Naive thymus-derived CD8-positive, alpha-beta T cell (primary cell): ENCODE results near the gene LRRC75B. TPM values are rescaled to one million over a fixed set of nuclear protein-coding genes. Genes with fewer than 3 reads are reported as not detected.
"Not testable (repeated sequence)": the region's sequence is repeated elsewhere in the genome, so short reads cannot be mapped to it uniquely, and the experiment has no call there.

Experiments used
- ATAC-seq, 2 donors: fragments of 150-1000 bp; cut with Tn5 transposase in 1 of 2; sonication (Bioruptor Pico), chemical (Tn5 transposase) in 1 of 2; 1 replicate in 1 of 2; 2 replicates in 1 of 2; pipeline ENCODE4 v1.10.0; 2021; ENCODE audit warnings: mild to moderate bottlenecking in 2 of 2, moderate library complexity in 2 of 2
- POLR2A ChIA-PET: fragments of 350-600 bp; sonication (Branson Sonifier 250); formaldehyde crosslinking; loops from one replicate; lab custom pipeline; 2021; ENCODE audit warnings: antibody characterized with exemption; lab: Charles Lee
- DNase-seq, 10 donors: peaks; one replicate each; pipeline versions ENCODE4 v3.0.0 to v3.0.0-alpha.2; 2020 to 2022
- H3K27ac Mint-ChIP-seq, 10 donors: one replicate each; pipeline ENCODE4 v1.8.0; 2020 to 2022; ENCODE audit warnings: mild to moderate bottlenecking in 10 of 10, mixed read lengths in 10 of 10, moderate library complexity in 4 of 10, inconsistent platforms in 1 of 10
- H3K27me3 Mint-ChIP-seq, 5 donors: one replicate each; pipeline ENCODE4 v1.8.0; 2021 to 2022; ENCODE audit warnings: mixed read lengths in 5 of 5
- H3K36me3 Mint-ChIP-seq, 3 donors: one replicate each; pipeline ENCODE4 v1.8.0; 2020 to 2022; ENCODE audit warnings: mixed read lengths in 3 of 3, mild to moderate bottlenecking in 2 of 3, inconsistent platforms in 1 of 3
- H3K4me1 Mint-ChIP-seq, 4 donors: one replicate each; pipeline ENCODE4 v1.8.0; 2021 to 2022; ENCODE audit warnings: mixed read lengths in 4 of 4
- H3K4me3 Mint-ChIP-seq, 10 donors: one replicate each; pipeline ENCODE4 v1.8.0; 2020 to 2022; ENCODE audit warnings: mild to moderate bottlenecking in 10 of 10, mixed read lengths in 10 of 10, moderate library complexity in 6 of 10, inconsistent platforms in 1 of 10
- H3K9me3 Mint-ChIP-seq, 9 donors: one replicate each; pipeline ENCODE4 v1.8.0; 2020 to 2022; ENCODE audit warnings: mixed read lengths in 9 of 9, mild to moderate bottlenecking in 3 of 9, inconsistent platforms in 1 of 9, moderate library complexity in 1 of 9
- polyA plus RNA-seq, 3 donors: library from polyadenylated mRNA; unstranded; fragments of 300-500 nt; fragmentation: Illumina TruSeq; gene quantifications; one replicate each; pipeline ENCODE4 v1.2.3, GENCODE V29; 2021
- total RNA-seq, 8 experiments: library from RNA in 2 of 8; stranded (reverse) in 2 of 8; gene quantifications; one replicate each; pipeline ENCODE4 v1.2.3 and lab custom pipeline; 2021 to 2026

LRRC75B gene, protein sequence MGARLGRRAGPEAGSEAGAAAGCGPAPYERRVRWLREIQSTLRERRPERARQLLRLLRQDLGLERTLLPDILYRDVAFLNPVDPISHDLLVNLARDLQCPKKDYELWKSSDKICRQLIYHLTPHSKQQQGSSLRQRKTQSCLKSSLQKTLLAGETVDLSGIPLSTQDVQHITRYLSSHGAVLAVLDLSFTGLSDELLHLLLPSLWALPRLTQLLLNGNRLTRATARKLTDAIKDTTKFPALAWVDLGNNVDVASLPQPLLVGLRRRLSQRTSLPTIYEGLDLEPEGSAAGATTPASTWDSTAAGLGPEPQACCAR
- not detected for total RNA-seq
- polyA plus RNA-seq = under 1 TPM in 2 of 3 donors, not detected in 1; 0.15 to 0.16 TPM
- 0 to 0.42 (median 0.06) reads per million in 6 experiments for total RNA-seq (lab: John Stamatoyannopoulos, UW)

DNA sequence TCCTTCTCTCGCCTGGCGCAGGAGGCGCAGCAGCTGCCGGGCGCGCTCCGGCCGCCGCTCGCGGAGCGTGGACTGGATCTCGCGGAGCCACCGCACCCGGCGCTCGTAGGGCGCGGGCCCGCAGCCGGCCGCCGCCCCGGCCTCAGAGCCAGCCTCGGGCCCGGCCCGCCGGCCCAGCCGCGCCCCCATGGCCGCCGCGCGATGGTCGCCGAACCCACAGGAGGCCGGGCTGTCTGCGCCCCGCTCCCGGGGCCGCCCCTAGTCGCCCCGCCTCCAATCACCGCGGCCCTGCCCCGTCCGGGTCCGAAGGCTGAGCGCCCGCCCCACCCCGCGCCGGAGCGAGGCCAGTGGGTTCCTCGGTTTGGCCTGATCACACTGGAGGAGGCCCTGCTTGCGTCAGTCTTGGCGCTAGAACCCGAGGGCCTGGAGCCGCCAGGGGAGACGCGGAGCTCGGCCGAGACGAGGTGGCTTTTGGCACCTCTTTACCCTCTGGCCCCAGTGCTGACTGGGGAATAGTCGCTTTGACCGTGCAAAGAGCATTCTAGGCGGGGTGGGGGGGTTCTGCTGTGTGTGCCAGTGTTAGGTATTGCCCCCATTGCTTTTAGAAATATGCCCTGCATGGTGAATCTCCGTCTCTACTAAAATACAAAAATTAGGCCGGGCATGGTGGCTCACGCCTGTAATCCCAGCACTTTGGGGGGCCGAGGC, at the start of gene LRRC75B:
TSS of gene LRRC75B (minus strand) at position 223 of the 708 bp plus-strand sequence. CDS start at position 189, 34 bp downstream.
- no peaks in the 10 kb centered on the region for H3K36me3 Mint-ChIP-seq
- H3K4me3 Mint-ChIP-seq = peak within 1 kb of the TSS; percentile 66 to 87 (median 80)
- POLR2A ChIA-PET = interaction anchor here (0.8 kb wide), 1 partner anchor 9 kb away, joined by 3 read pairs; no protein-coding TSS in a partner anchor
- peaks cover 0 to 6% (median 5%) of the 10 kb centered on the region in 4 donors for H3K4me1 Mint-ChIP-seq
- peaks cover 0 to 15% (median 2%) of the 10 kb centered on the region in 5 donors for H3K27me3 Mint-ChIP-seq
- H3K27ac Mint-ChIP-seq = no peak within 1 kb of the TSS
- DNase-seq (no peak), ATAC-seq (peak; percentile 18 to 41)
- H3K9me3 Mint-ChIP-seq = no peaks in the 10 kb centered on the region

DNA sequence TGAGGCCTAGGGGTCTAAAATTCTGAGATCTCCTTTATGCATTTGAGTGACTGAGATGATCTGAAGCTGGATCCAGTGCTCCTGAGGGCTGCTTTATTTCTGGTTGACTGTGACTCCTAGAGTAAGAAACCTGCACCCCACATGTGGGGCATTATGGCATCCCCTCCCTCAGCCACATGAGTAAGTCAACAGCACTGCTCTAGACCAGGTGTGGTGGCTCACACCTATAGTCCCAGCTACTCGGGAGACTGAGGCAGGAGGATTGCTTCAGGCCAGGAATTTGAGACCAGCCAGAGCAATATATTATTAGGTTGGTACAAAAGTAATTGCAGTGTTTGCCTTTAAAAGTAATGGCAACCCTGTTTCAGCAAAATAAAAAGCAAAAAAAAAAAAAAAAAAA, 49.4 kb upstream of the LRRC75B start:
- H3K4me3 Mint-ChIP-seq, H3K27ac Mint-ChIP-seq, DNase-seq, ATAC-seq, H3K36me3 Mint-ChIP-seq, H3K4me1 Mint-ChIP-seq, POLR2A ChIA-PET, H3K27me3 Mint-ChIP-seq: not testable (repeated sequence)
- H3K9me3 Mint-ChIP-seq = peaks cover 0 to 16% (median 4%) of the 10 kb centered on the region in 9 donors

DNA sequence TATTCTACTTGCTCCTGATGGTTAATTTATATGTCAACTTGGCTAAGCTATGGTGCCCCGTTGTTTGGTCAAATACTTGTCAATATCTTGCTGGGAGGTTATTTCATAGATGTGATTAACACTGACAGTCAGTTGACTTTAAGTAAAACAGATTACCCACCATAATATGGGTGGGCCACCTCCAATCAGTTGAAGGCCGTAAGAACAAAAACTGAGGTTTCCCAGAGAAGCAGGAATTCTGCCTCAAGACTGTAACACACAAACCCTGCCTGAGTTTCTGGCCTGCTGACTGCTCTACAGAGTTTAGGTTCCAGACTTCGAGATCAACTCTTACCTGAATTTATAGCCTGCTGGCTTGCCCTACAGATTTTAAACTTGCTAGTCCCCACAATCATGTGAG, 43.6 kb upstream of the LRRC75B start:
- peaks cover 0 to 16% (median 4%) of the 10 kb centered on the region in 9 donors for H3K9me3 Mint-ChIP-seq
- DNase-seq, H3K36me3 Mint-ChIP-seq, ATAC-seq, H3K27me3 Mint-ChIP-seq, POLR2A ChIA-PET: not testable (repeated sequence)
- H3K4me1 Mint-ChIP-seq = peaks cover 11 to 25% (median 24%) of the 10 kb centered on the region in 4 donors
- peak overlapping the region in 2 of 10 donors; percentile 6 to 33 for H3K4me3 Mint-ChIP-seq
- H3K27ac Mint-ChIP-seq = peak overlapping the region in 3 of 10 donors; percentile 64 to 79 (median 72)

DNA sequence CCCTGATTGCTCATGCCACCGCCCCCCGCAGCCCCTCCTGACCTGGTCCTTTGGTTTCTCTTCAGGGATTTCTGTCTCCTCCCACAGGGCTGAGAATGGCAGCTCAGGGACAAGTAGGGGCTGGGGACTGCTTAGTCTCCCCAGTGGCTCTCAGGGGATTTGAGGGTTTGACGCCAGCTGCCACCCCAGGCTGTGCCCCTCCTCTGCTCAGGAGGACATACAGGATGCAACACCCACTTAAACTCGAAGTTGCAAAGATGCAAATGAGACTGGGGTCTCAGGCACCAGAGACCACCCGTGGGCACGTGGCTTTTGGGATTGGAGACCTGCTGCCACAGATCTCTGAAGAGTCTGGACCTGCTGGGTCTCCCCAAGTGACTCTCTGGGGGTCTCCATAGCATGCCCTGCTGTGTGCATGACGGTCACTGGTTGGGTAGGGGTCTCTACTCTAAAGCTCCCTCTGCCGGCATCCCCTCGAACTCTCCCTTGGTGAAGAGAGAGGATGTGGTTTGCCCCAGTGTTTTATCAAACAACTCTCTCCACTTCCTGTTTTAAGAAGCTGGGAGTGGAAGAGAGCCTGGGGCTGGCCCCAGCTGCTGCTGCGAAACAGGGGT, 42.0 kb upstream of the LRRC75B start:
- DNase-seq = peak in 3 of 10 donors; percentile 7 to 30 (median 22)
- Mint-ChIP-seq H3K4me1 (peaks cover 11 to 25% (median 24%) of the 10 kb centered on the region in 4 donors), H3K27ac (peak overlapping the region in 4 of 10 donors; percentile 11 to 56 (median 38)), H3K4me3 (peak overlapping the region in 7 of 10 donors; percentile 4 to 53 (median 43))
- H3K36me3 Mint-ChIP-seq, ATAC-seq, H3K9me3 Mint-ChIP-seq, H3K27me3 Mint-ChIP-seq, POLR2A ChIA-PET: not testable (repeated sequence)

DNA sequence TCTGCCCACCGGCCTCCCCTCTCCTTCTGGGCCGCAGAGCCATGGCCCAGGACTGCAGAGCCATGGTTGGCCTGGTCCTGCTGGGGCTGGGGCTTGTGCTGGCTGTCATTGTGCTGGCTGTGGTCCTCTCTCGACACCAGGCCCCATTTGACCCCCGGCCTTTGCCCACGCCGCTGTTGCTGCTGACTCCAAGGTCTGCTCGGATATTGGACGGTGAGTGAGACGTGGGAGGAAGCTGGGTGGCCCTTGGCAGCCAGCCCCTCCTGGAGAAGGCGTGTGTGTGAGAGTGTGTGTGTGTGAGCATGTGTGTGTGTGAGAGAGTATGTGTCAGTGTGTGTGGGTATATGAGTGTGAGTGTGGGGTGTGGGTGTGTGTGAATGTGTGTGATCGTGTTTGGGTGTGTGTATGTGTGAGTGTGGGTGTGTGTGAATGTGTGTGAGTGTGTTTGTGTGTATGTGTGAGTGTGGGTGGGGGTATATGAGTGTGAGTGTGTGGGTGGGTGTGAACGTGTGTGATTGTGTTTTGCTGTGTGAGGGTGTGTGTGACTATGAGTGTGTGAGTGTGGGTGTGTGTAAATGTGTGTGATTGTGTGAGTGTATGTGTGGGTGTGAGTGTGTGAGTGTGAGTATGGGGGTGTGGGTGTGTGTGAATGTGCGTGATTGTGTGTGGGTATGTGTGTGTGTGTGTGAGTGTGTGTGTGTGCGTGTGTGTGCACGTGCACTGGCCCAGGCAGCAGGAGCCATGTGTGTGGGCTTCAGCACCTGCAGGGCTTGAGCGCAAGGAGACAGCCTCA, 40.6 kb upstream of the LRRC75B start:
- DNase-seq, H3K9me3 Mint-ChIP-seq, H3K36me3 Mint-ChIP-seq, POLR2A ChIA-PET, ATAC-seq, H3K27me3 Mint-ChIP-seq: not testable (repeated sequence)
- Mint-ChIP-seq H3K4me3 (peak overlapping the region in 8 of 10 donors; percentile 1 to 67 (median 26)), H3K27ac (peak overlapping the region in 9 of 10 donors; percentile 6 to 93 (median 64)), H3K4me1 (peaks cover 11 to 25% (median 24%) of the 10 kb centered on the region in 4 donors)

DNA sequence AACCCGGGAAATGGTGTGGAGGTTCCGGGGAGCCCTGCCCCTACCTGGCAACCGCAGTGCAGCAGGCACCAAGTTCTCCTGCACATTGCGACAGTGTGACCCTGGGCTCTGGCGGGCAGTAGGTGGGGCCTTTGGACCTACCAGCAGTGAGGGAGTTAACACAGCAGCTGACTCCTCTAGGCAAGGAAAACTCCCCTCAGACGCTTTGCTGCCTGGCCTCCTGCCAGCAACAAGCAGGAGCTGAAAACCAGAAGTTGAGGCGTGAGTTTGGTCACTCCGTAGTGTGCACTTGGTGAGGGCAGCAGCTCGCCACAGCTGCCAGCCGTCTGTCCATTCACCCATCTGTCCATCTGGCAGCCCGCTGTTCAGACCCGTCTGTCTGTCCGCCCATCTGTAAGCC, 39.8 kb upstream of the LRRC75B start:
- H3K36me3 Mint-ChIP-seq, POLR2A ChIA-PET, H3K9me3 Mint-ChIP-seq, DNase-seq, H3K4me3 Mint-ChIP-seq, ATAC-seq, H3K27me3 Mint-ChIP-seq: not testable (repeated sequence)
- Mint-ChIP-seq H3K27ac (peak overlapping the region in 1 of 10 donors; percentile 93), H3K4me1 (peaks cover 11 to 25% (median 24%) of the 10 kb centered on the region in 4 donors)

DNA sequence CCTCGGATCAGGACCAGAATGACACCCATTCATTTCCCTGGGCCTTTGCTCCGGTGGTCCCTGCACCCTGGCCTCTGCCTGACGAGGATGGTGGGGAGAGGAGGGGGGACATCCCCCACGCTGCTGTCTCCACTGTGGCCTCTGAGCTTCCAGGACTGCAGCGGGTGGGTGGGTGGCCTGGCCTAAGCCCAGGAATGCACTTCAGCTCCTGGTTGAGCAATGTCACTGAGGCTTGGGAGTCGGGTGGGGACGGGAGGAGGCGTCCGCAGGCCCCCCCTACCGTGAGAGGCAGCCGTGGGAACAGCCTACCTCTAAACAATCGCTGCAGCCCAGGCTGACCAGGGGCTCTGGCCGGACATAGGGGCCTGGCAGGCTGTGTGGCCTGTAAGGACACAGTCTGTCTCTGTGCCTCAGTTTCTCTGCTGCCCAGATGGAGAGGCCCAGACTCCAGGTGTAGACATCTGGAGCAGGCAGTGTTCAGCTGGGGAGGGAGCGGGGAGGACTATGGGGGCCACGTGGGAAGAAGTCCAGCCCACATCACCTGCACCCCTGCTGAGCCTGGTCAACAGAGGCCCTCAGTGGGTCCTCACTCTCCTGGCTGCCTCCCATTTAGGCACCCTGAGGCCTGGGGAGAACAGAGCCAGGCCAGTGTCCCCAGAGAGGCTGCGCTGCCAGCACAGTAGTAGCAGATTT, 38.7 kb upstream of the LRRC75B start:
- ATAC-seq = not testable (repeated sequence)

DNA sequence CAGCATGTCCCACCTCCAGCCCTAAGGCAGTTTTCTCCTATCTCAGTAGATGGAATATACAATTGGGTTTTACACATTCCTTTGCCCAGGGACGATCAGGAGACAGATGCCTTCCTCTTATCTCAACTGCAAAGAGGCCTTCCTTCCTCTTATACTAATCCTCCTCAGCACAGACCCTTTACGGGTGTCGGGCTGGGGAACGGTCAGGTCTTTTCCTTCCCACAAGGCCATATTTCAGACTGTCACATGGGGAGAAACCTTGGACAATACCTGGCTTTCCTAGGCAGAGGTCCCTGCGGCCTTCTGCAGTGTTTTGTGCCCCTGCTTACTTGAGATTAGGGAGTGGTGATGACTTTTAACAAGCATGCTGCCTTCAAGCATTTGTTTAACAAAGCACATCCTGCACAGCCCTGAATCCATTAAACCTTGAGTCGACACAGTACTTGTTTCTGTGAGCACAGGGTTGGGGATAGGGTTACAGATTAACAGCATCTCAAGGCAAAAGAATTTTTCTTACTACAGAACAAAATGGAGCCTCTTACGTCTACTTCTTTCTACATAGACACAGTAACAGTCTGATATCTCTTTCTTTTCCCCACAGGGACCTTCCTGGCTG, 38.0 kb upstream of the LRRC75B start:
- ATAC-seq, H3K9me3 Mint-ChIP-seq, H3K36me3 Mint-ChIP-seq, DNase-seq, POLR2A ChIA-PET, H3K27me3 Mint-ChIP-seq, H3K4me3 Mint-ChIP-seq: not testable (repeated sequence)
- Mint-ChIP-seq H3K27ac (peak overlapping the region in 3 of 10 donors; percentile 28 to 72 (median 34)), H3K4me1 (peaks cover 13 to 25% (median 19%) of the 10 kb centered on the region in 4 donors)

More for the DNA sequence above, 38.7 kb upstream of the LRRC75B start:
- H3K36me3 Mint-ChIP-seq, H3K27ac Mint-ChIP-seq, H3K9me3 Mint-ChIP-seq, POLR2A ChIA-PET, H3K4me3 Mint-ChIP-seq, DNase-seq, H3K27me3 Mint-ChIP-seq: not testable (repeated sequence)
- peaks cover 13 to 25% (median 23%) of the 10 kb centered on the region in 4 donors for H3K4me1 Mint-ChIP-seq

DNA sequence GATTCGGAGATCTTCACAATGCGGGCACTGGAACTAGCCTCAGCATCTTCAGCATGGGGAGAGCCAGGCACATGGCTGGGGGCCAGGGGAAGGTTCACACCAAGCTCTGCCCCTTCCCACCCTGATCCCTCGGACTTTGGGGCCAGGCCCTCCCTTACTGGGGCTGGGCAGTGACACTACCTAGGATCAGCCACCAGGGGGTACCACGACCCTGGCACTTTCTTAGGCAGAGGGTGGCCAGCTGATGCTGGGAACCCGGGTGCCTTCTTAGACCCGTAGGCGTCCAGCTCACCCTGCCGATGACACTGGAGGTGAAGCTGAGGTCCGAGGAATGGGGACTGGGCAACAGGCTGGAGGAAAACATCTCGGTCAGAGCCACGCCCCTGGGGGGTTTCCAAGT, 36.2 kb upstream of the LRRC75B start:
- POLR2A ChIA-PET = not testable (repeated sequence)

DNA sequence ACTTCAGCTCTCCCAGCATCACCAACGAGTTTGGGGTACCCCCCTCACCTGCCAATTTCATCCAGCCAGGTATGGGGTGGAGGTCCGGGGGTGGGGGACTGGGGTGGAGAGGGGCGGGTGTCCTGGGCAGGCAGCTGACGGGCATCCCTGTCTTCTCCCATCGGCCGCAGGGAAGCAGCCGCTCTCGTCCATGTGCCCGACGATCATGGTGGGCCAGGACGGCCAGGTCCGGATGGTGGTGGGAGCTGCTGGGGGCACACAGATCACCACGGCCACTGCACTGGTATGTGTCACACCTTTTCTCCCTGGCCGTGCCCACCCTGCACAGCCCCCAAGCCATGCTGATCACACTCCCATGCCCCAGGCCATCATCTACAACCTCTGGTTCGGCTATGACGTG, 35.0 kb upstream of the LRRC75B start:
- H3K27me3 Mint-ChIP-seq, H3K4me1 Mint-ChIP-seq, DNase-seq, H3K27ac Mint-ChIP-seq, H3K36me3 Mint-ChIP-seq, POLR2A ChIA-PET, ATAC-seq, H3K9me3 Mint-ChIP-seq, H3K4me3 Mint-ChIP-seq: not testable (repeated sequence)

More for the DNA sequence above, 36.2 kb upstream of the LRRC75B start:
- not testable (repeated sequence) for H3K9me3 Mint-ChIP-seq, H3K27me3 Mint-ChIP-seq, H3K36me3 Mint-ChIP-seq, H3K4me3 Mint-ChIP-seq, ATAC-seq, H3K27ac Mint-ChIP-seq
- H3K4me1 Mint-ChIP-seq = peaks cover 6 to 10% (median 9%) of the 10 kb centered on the region in 4 donors
- peak in 3 of 10 donors; percentile 2 to 24 (median 11) for DNase-seq

DNA sequence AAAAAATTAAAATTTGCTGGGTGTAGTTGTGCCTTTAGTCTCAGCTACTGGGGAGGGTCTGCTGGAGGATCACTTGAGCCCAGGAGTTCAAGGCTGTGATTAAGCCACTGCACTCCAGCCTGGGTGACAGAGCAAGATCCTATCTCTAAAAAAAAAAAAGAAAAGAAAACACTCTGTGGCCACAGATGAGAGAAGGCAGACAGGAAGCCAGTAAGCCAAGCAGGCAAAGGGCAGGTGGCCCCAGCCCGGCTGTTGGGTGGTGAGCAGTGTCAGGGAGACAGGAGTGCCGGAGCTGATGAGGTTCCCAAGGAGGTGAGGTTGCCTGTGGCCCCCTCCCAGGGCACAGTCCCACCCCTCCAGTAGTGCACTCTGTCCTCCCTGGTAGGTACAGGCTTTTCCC, 29.7 kb upstream of the LRRC75B start:
- H3K4me1 Mint-ChIP-seq = peaks cover 2 to 13% (median 7%) of the 10 kb centered on the region in 4 donors
- peak in 1 of 10 donors; percentile 32 for DNase-seq
- H3K27me3 Mint-ChIP-seq, H3K36me3 Mint-ChIP-seq, POLR2A ChIA-PET, ATAC-seq, H3K9me3 Mint-ChIP-seq: not testable (repeated sequence)
- peak overlapping the region in 4 of 10 donors; percentile 3 to 66 (median 44) for H3K4me3 Mint-ChIP-seq
- H3K27ac Mint-ChIP-seq = peak overlapping the region in 5 of 10 donors; percentile 28 to 85 (median 41)
